Right lobe of liver (tissue), 4 donors: ENCODE results near the gene PTPRM.

Experiments used
- POLR2A ChIP-seq: fragments of 450-650 bp; IDR thresholded peaks from one replicate; pipeline ENCODE4 v1.6.1; 2017; ENCODE audit warnings: antibody characterized with exemption, mild to moderate bottlenecking
- TF ChIP-seq, protein P1 (sequence below), 4 donors: fragments of 200-600 bp in 3 of 4; fragments of 450-650 bp in 1 of 4; IDR thresholded peaks; one replicate each; pipeline versions ENCODE4 v1.5.1 to v1.8.0; 2016 to 2022; ENCODE audit warnings: antibody characterized with exemption in 4 of 4, mild to moderate bottlenecking in 2 of 4
- donor health status: DM: no; HTN: no; CAD: no.
- donor health status: DM: no; HTN: no; CAD: no.
- donor health status: DM: no; HTN: yes; CAD: no.

GRCh38 chr18:7772951-7773350 lies 205.8 kb downstream of the PTPRM start:
- TF ChIP-seq, protein P1, sequence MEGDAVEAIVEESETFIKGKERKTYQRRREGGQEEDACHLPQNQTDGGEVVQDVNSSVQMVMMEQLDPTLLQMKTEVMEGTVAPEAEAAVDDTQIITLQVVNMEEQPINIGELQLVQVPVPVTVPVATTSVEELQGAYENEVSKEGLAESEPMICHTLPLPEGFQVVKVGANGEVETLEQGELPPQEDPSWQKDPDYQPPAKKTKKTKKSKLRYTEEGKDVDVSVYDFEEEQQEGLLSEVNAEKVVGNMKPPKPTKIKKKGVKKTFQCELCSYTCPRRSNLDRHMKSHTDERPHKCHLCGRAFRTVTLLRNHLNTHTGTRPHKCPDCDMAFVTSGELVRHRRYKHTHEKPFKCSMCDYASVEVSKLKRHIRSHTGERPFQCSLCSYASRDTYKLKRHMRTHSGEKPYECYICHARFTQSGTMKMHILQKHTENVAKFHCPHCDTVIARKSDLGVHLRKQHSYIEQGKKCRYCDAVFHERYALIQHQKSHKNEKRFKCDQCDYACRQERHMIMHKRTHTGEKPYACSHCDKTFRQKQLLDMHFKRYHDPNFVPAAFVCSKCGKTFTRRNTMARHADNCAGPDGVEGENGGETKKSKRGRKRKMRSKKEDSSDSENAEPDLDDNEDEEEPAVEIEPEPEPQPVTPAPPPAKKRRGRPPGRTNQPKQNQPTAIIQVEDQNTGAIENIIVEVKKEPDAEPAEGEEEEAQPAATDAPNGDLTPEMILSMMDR (IDR thresholded peaks at IDR 0.05), result no peak
- no peak for TF ChIP-seq POLR2A
